GM12874 (cell line): ENCODE data around the gene ZNF438.

Experiments used
- CTCF ChIP-seq: IDR thresholded peaks from 2 replicates; pipeline ENCODE4 v1.5.1; 2011; ENCODE audit warnings: low read depth, mild to moderate bottlenecking, control low read depth, low read length, moderate library complexity; ENCODE audit not compliant: insufficient read depth

Gene ZNF438

DNA sequence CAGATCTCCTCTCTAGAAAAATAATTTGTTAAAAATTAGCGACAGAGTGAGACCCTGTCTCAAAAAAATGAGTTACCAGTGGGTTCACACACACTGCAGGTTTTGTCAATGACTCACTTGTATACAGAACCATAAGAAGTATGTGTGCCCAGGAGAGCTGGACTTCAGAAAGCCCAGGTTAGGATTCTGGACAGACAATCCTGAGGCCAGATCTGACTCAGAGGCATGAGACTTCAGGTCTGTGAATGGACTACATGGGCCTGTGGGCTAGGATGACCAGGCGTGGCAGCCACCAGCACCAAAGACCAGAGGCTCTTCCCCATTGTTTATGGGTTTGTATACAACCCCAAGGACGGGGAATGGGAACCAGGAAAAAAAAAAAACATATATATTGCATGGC, 9.3 kb upstream of the ZNF438 start:
- TF ChIP-seq CTCF: no peak

DNA sequence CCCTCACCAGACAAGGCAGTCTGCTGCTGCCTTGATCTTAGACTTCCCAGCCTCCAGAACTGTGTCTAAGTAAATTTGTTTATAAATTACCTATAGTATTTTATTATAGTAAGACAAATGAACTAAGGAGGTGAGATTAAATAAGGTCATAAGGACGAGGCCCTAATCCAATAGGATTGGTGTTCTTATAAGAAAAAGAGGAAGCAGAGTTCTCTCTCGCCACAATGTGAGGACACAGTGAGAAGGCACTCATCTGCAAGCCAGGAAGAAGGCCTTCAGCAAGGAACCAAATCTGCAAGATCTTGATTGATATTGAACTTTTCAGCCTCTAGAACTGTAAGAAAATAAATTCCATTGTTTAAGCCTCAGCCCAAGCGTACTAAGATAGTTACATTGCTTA, 6.1 kb upstream of the ZNF438 start:
- no peak for TF ChIP-seq CTCF

DNA sequence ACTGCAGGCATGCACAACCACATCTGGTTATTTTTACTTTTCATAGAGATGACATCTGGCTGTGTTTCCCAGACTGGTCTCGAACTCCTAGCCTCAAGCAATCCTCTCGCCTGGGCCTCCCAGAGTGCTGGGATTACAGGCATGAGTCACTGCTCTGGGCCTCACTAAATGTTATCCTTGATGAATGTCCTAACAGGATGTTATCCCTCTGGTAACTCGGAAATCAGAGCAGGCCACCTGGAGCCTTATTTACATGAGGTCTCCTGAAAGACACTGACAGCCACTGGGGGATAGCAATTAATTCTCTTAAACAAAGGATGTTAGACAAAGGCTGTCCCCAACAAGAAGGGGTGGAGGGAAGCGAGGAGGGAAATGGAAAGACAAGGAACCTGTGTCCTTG, 4.5 kb upstream of the ZNF438 start:
- TF ChIP-seq CTCF: no peak

- no peak for TF ChIP-seq CTCF
These were observed 3.7 kb upstream of the ZNF438 start for GRCh38 chr10:31035266-31035798.

GRCh38 chr10:31034098-31034909, 2.6 kb upstream of the ZNF438 start:
- no peak for TF ChIP-seq CTCF

- TF ChIP-seq CTCF: no peak
These were observed 1.5 kb upstream of the ZNF438 start for GRCh38 chr10:31033147-31033546.

DNA sequence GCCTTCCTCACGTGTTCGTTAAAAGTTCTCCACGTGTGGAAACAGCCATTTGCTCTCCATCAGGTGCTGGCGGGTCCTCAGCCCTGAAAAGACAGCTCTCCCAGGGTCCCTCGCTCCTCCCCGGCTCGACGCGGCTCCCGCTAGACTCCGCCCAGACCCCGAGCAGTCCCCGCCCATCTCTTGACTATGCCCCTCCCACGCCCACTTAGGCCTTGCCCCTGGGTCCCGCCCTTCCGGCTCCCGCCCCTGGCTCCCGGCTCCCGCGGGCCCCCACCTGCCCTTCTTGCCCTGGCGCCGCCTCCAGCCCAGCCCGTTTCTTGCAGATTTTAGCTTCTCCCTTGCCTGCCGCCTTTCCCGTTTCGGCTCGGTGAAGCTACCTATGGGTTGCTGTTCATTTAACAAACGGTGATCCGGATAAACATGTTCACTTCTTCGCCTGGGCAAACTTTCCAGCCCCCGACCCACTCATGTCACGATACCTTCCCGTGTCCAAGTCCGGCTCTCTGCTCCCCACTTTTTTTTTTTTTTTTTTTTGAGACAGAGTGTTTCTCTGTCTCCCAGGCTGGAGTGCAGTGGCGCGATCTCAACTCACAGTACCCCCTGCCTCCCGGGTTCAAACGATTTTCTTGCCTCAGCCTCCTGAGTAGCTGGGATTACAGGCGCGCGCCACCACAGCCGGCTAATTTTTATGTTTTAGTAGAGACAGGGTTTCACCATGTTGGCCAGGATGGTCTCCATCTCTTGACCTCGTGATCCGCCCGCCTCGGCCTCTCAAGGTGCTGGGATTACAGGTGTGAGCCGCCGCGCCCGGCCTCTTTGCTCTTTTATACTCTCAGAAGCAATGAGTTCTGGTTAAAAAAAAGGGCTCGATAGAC, 830 bp upstream of the ZNF438 start:
- TF ChIP-seq CTCF: no peak
